A549 (cell line): ENCODE measurements around the gene ING5. TPM values are rescaled to one million over a fixed set of nuclear protein-coding genes. Genes with fewer than 3 reads are reported as not detected.

Experiments used
- ATAC-seq, 2 experiments: fragments of 200-7000 bp in 1 of 2; fragments of >200 bp in 1 of 2; cut with Nextera tagmentation in 1 of 2; cut with Tn5 transposase in 1 of 2; 3 replicates each; pipeline versions ENCODE4 v1.8.0 to v1.9.1; 2018 to 2020; ENCODE audit warnings: mild to moderate bottlenecking in 1 of 2, moderate library complexity in 1 of 2
- CTCF ChIA-PET: fragments of 300-600 bp; sonication (Branson Sonifier 250); formaldehyde crosslinking; extraction: SDS; loops from one replicate; lab custom pipeline; 2021; ENCODE audit warnings: antibody characterized with exemption, inconsistent platforms; lab: Yijun Ruan, JAX
- POLR2A ChIA-PET: fragments of 350-600 bp; formaldehyde crosslinking; extraction: SDS; loops from one replicate; lab custom pipeline; 2021; ENCODE audit warnings: antibody characterized with exemption, inconsistent platforms; lab: Yijun Ruan, JAX
- DNase-seq, 2 experiments: peaks; one replicate each; pipeline versions ENCODE4 v3.0.0 to v3.0.0-alpha.2; 2011 to 2016; ENCODE audit warnings: low read depth in 1 of 2, low spot score in 1 of 2
- FAIRE-seq: peaks from 2 replicates; lab custom pipeline; 2011; peaks lifted over from hg19 to GRCh38; lab: Jason Lieb, UNC
- H3K27ac ChIP-seq, 2 experiments: fragments of >200 bp; sonication (Bioruptor Twin); formaldehyde crosslinking; 3 replicates each; pipeline ENCODE4 v1.5.1; 2016 to 2017
- H3K4me1 ChIP-seq: fragments of >200 bp; sonication (Bioruptor Twin); formaldehyde crosslinking; 3 replicates; pipeline ENCODE4 v1.6.1; 2016
- H3K4me2 ChIP-seq: fragments of >200 bp; sonication (Bioruptor Twin); formaldehyde crosslinking; 3 replicates; pipeline ENCODE4 v1.6.1; 2016
- H3K4me3 ChIP-seq: fragments of >200 bp; sonication (Bioruptor Twin); formaldehyde crosslinking; 3 replicates; pipeline ENCODE4 v1.5.1; 2016
- H3K9me3 ChIP-seq: fragments of >200 bp; sonication (Bioruptor Twin); formaldehyde crosslinking; 3 replicates; pipeline ENCODE4 v1.6.1; 2016
- ATOH8 ChIP-seq: fragments of 250-450 bp; sonication (Bioruptor Pico); IDR thresholded peaks from 2 replicates; pipeline ENCODE4 v1.5.0; 2020; ENCODE audit warnings: low read depth, mild to moderate bottlenecking, moderate library complexity
- CBX8 ChIP-seq: fragments of 200-600 bp; sonication (generic); IDR thresholded peaks from 2 replicates; pipeline ENCODE4 v1.6.1; 2016
- E2F6 ChIP-seq: IDR thresholded peaks from 2 replicates; pipeline ENCODE4 v1.6.1; 2012; ENCODE audit warnings: low read depth, borderline replicate concordance
- EHMT2 ChIP-seq: fragments of 200-600 bp; sonication (generic); IDR thresholded peaks from 2 replicates; pipeline ENCODE4 v1.6.1; 2016; ENCODE audit warnings: antibody characterized with exemption, low read depth, mild to moderate bottlenecking, moderate library complexity
- ELK1 ChIP-seq: fragments of 150-350 bp; IDR thresholded peaks from 2 replicates; pipeline ENCODE4 v1.6.1; 2014; ENCODE audit warnings: low read depth, mild to moderate bottlenecking, low read length
- EP300 ChIP-seq, 2 experiments: fragments of >200 bp; sonication (Bioruptor Twin); formaldehyde crosslinking; IDR thresholded peaks; 2 replicates in 1 of 2; 3 replicates in 1 of 2; pipeline ENCODE4 v1.6.1; 2016 to 2017
- FOSL2 ChIP-seq, 2 experiments: fragments of 450-650 bp in 1 of 2; fragments of >200 bp in 1 of 2; sonication (Bioruptor Twin) in 1 of 2; formaldehyde crosslinking; IDR thresholded peaks; 2 replicates each; pipeline versions ENCODE4 v1.5.0 to v1.6.1; 2016 to 2020; ENCODE audit warnings: mild to moderate bottlenecking in 1 of 2, moderate library complexity in 1 of 2
- HDAC2 ChIP-seq: fragments of 200-600 bp; sonication (generic); IDR thresholded peaks from 2 replicates; pipeline ENCODE4 v1.6.1; 2016
- HES2 ChIP-seq: fragments of >200 bp; sonication (Bioruptor Twin); formaldehyde crosslinking; IDR thresholded peaks from 2 replicates; pipeline ENCODE4 v1.6.1; 2016
- HMGXB4 ChIP-seq: fragments of 250-450 bp; sonication (Bioruptor Pico); IDR thresholded peaks from 2 replicates; pipeline ENCODE4 v1.5.0; 2021; ENCODE audit warnings: mild to moderate bottlenecking, moderate library complexity, borderline replicate concordance
- HOXB13 ChIP-seq: fragments of 250-450 bp; sonication (Bioruptor Pico); IDR thresholded peaks from 2 replicates; pipeline ENCODE4 v1.5.0; 2020; ENCODE audit warnings: low read depth, mild to moderate bottlenecking, moderate library complexity
- HOXB5 ChIP-seq: fragments of 250-450 bp; sonication (Bioruptor Pico); IDR thresholded peaks from 2 replicates; pipeline ENCODE4 v1.5.0; 2020; ENCODE audit warnings: mild to moderate bottlenecking, moderate library complexity
- JUN ChIP-seq, 2 experiments: fragments of >200 bp; sonication (Bioruptor Twin); formaldehyde crosslinking; IDR thresholded peaks; 2 replicates in 1 of 2; 3 replicates in 1 of 2; pipeline ENCODE4 v1.6.1; 2016 to 2017
- KDM5A ChIP-seq: fragments of 200-600 bp; sonication (generic); IDR thresholded peaks from 2 replicates; pipeline ENCODE4 v1.6.1; 2016; ENCODE audit warnings: antibody characterized with exemption, mild to moderate bottlenecking
- MAZ ChIP-seq: fragments of 150-350 bp; IDR thresholded peaks from 2 replicates; pipeline ENCODE4 v1.6.1; 2014; ENCODE audit warnings: antibody characterized with exemption, low read depth, low read length, borderline replicate concordance
- MYC ChIP-seq: IDR thresholded peaks from 2 replicates; pipeline ENCODE4 v1.6.1; 2012; ENCODE audit warnings: mild to moderate bottlenecking, inconsistent platforms, low read length, improper control_type of control experiment, borderline replicate concordance
- NPAS2 ChIP-seq: fragments of 250-450 bp; sonication (Bioruptor Pico); IDR thresholded peaks from 2 replicates; pipeline ENCODE4 v1.8.0; 2022; ENCODE audit warnings: mild to moderate bottlenecking, moderate library complexity, borderline replicate concordance
- PBX3 ChIP-seq: IDR thresholded peaks from 2 replicates; pipeline ENCODE4 v1.6.1; 2012
- POLR2A ChIP-seq: IDR thresholded peaks from 2 replicates; pipeline ENCODE4 v1.6.1; 2012; ENCODE audit warnings: mild to moderate bottlenecking, low read length
- RAD21 ChIP-seq, 2 experiments: fragments of >200 bp in 1 of 2; sonication (Bioruptor Twin) in 1 of 2; formaldehyde crosslinking in 1 of 2; IDR thresholded peaks in 1 of 2; conservative IDR thresholded peaks in 1 of 2; 2 replicates in 1 of 2; 3 replicates in 1 of 2; pipeline ENCODE4 v1.6.1; 2012 to 2018; ENCODE audit warnings: inconsistent platforms in 1 of 2
- RARB ChIP-seq: fragments of 250-450 bp; sonication (Bioruptor Pico); IDR thresholded peaks from 2 replicates; pipeline ENCODE4 v1.8.0; 2021; ENCODE audit warnings: mild to moderate bottlenecking, moderate library complexity
- ZFP36 ChIP-seq: fragments of 450-650 bp; IDR thresholded peaks from 2 replicates; pipeline ENCODE4 v1.6.1; 2014; ENCODE audit warnings: borderline replicate concordance; ENCODE audit not compliant: partially characterized antibody
- WGBS: methylation state at CpG from one replicate; pipeline ENCODE4 v1.1.6; 2017; ENCODE audit errors: missing lambda C conversion rate; 5-methylcytosine and 5-hydroxymethylcytosine counted together
- polyA plus RNA-seq, 4 experiments: library from polyadenylated mRNA; depleted of rRNA in 3 of 4; stranded (reverse); fragments of >200 nt; fragmentation: RNase III in 1 of 4; extraction: RNeasy Plus Mini Kit Qiagen cat#74134 plus additional on column Dnase treatment in 1 of 4; gene quantifications; 2 replicates in 3 of 4; 3 replicates in 1 of 4; pipeline ENCODE4 v1.2.3, GENCODE V29; 2011 to 2017

ING5 gene
- polyA plus RNA-seq, 2 of the 4 experiments (the other 2 are of a cell fraction) = 28.6 to 29.6 TPM

GRCh38 chr2:241769819-241770184 is 68.0 kb downstream of the ING5 start:
- Histone ChIP-seq H3K4me2 (no peak overlapping the region), H3K4me1 (peaks cover 12% of the 10 kb centered on the region), H3K27ac (no peak overlapping the region), H3K4me3 (no peak overlapping the region), H3K9me3 (no peaks in the 10 kb centered on the region)
- FAIRE-seq = no peak
- TF ChIP-seq PBX3 (no peak), FOSL2 (IDR thresholded peaks at IDR 0.05) (no peak), FOSL2 (CRISPR knock-in tag; IDR thresholded peaks at IDR 0.05) (no peak), ZFP36 (no peak), HMGXB4 (CRISPR knock-in tag) (no peak), EP300 (IDR thresholded peaks at IDR 0.05) (no peak), RAD21 (conservative IDR thresholded peaks at IDR 0.05 in 1 of 2, IDR thresholded peaks at IDR 0.05 in 1 of 2) (no peak), POLR2A (no peak), E2F6 (no peak), MYC (no peak)
- CTCF ChIA-PET = interaction anchor here (1.1 kb wide), 1 partner anchor 11 kb away, joined by 3 read pairs; no protein-coding TSS in a partner anchor
- WGBS = 100% methylated on average over 3 of the region's 13 CpGs
- no peak for DNase-seq
- POLR2A ChIA-PET = no interaction called here
- no peak for ATAC-seq

- no peak; a peak in 1 of 6 replicates for ATAC-seq
These were observed 68.5 kb downstream of the ING5 start for GRCh38 chr2:241770185-241770935.

More at GRCh38 chr2:241770185-241770935, 68.5 kb downstream of the ING5 start:
- no peak overlapping the region for H3K4me3 ChIP-seq
- ChIA-PET POLR2A (no interaction called here), CTCF (interaction anchor here (1.1 kb wide), 2 partner anchors 11 to 13 kb away, joined by 3 read pairs; no protein-coding TSS in a partner anchor)
- no peak for DNase-seq
- H3K4me1 ChIP-seq = peaks cover 17% of the 10 kb centered on the region
- no peak overlapping the region for H3K27ac ChIP-seq
- TF ChIP-seq POLR2A (no peak), HOXB13 (CRISPR knock-in tag) (no peak), NPAS2 (no peak), HOXB5 (CRISPR knock-in tag) (no peak), CBX8 (no peak), EP300 (IDR thresholded peaks at IDR 0.05) (no peak), MAZ (no peak), EHMT2 (no peak), HES2 (no peak), ELK1 (no peak), HDAC2 (no peak), JUN (IDR thresholded peaks at IDR 0.05) (no peak), KDM5A (no peak), ATOH8 (no peak), RARB (CRISPR knock-in tag) (no peak)
- H3K9me3 ChIP-seq = no peaks in the 10 kb centered on the region
- FAIRE-seq = no peak
- WGBS = 65% methylated on average over 14 of the region's 27 CpGs
- H3K4me2 ChIP-seq = no peak overlapping the region
